ENCODE measurements around the gene FNDC10.

Gene FNDC10

DNA sequence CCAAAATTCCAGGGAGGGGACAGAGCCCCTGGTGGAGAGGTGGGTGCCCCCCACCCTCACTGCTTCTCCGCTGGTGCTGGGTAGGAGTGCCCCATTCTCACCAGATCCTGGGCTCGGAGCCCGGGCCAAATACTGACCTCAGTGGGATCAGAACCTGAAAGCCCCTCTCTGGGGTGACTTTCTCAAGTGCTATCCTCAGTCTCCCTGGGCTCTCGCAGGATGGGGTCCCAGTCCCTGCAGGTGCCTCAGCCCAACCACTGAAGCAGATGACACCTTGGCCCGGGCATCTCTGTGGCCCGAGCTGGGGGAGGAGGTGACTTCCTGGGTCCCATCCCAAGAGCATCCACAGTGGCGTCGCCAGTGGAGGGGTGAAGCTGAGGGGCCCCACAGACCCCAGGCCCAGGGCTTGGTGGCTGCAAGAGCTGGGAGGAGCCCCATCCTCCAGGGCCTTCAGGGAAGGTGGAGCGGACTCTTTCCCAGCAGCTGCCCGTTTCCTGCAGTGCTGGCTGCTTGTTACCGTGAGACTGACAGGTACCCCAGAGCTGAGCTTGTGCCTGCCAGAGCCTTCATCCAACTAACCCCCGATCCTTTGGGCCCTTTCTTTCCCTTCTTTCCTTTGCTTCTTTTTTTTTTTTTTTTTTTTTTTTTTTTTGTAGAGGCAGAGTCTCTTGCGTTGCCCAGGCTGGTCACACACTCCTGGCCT, 3.9 kb upstream of the FNDC10 start:
- TF ChIP-seq ESRRG (CRISPR knock-in tag; IDR thresholded peaks at IDR 0.05) (no peak), CSDC2 (CRISPR knock-in tag; IDR thresholded peaks at IDR 0.05) (no peak), ARNTL (CRISPR knock-in tag; IDR thresholded peaks at IDR 0.05; ENCODE audit: borderline replicate concordance, low read depth) (no peak), TOX (CRISPR knock-in tag; IDR thresholded peaks at IDR 0.05; ENCODE audit: borderline replicate concordance) (no peak), SNAI2 (CRISPR knock-in tag; IDR thresholded peaks at IDR 0.05) (no peak)
- no peak for ATAC-seq

DNA sequence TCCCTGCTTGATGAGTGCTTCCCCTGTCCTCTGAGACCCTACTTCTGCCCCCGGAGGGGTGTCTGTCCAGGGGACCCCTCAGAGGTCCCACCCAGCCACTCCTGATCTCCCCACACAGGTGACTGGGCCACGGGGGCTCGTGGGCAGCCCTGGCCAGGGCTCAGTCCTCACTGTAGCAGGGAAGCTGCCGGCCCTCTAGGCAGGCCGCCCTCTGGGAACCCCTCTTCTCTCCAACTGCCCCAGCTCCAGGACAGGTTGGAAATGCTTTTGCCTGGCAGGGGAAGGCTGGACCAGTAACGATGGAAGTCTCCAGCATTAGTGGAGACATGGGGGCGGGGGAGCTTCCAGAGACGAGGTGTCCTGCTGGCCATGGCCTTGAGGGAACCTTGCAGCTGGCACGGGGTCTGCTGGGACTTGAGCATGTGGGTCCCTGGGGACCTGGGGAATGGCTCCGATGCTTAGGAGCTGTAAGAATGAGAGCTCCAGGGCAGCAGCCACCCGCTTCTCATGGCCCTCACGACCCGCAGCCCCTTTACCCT, 3.1 kb upstream of the FNDC10 start:
- no peak for ATAC-seq

DNA sequence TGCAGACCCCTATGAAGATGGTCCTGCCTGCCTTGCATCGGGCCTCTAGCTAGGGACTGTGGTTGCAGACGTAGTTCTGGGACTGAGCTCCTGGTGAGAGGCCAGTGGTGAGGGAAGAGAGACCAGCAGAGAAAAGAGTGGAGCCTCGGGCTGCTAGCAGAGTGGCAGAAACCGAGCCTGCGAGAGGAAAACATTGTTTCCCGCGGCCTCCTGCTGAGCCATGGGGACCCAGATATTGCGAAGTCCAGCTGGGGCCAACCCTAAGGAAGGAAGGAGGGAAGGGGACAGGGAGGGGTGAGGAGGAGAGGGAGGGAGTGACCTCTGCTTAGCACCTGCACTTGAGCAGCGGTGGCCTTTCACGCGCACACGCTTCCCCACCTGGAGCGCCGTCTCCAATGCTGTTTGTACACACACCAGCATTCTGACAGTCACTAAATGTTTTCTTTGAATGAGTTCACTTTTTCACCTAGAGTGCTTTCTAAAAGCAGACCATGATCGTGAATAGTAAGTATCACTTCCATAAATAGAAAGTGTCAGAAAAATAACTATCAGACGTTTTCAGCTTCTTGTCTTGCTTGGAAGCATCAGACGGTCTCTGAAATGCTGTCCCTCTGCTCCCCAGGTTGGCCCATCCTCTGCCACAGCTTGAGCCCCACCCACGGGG, 2.5 kb upstream of the FNDC10 start:
- no peak for ATAC-seq
- TF ChIP-seq ISL1 (CRISPR knock-in tag; IDR thresholded peaks at IDR 0.05) (no peak), ESRRG (CRISPR knock-in tag; IDR thresholded peaks at IDR 0.05) (no peak), ZFP30 (CRISPR knock-in tag; IDR thresholded peaks at IDR 0.05) (no peak), TCF4 (CRISPR knock-in tag; IDR thresholded peaks at IDR 0.05; ENCODE audit: borderline replicate concordance) (no peak), GLIS3 (CRISPR knock-in tag; IDR thresholded peaks at IDR 0.05) (no peak)

More for the DNA sequence above, 3.1 kb upstream of the FNDC10 start:
- TF ChIP-seq OSR1 (CRISPR knock-in tag; IDR thresholded peaks at IDR 0.05) (no peak), ESRRG (CRISPR knock-in tag; IDR thresholded peaks at IDR 0.05) (no peak), ZFP3 (CRISPR knock-in tag; IDR thresholded peaks at IDR 0.05) (no peak), PPARA (CRISPR knock-in tag; IDR thresholded peaks at IDR 0.05; ENCODE audit: borderline replicate concordance) (no peak), BACH2 (CRISPR knock-in tag; IDR thresholded peaks at IDR 0.05; ENCODE audit: borderline replicate concordance) (no peak), CSDC2 (CRISPR knock-in tag; IDR thresholded peaks at IDR 0.05) (no peak), ZNF70 (CRISPR knock-in tag; IDR thresholded peaks at IDR 0.05) (no peak), ZFP30 (CRISPR knock-in tag; IDR thresholded peaks at IDR 0.05) (no peak), TCF4 (CRISPR knock-in tag; IDR thresholded peaks at IDR 0.05; ENCODE audit: borderline replicate concordance) (no peak), ZNF8 (CRISPR knock-in tag; IDR thresholded peaks at IDR 0.05) (no peak), RARB (CRISPR knock-in tag; IDR thresholded peaks at IDR 0.05) (no peak), SNAI2 (CRISPR knock-in tag; IDR thresholded peaks at IDR 0.05) (no peak), TOX (CRISPR knock-in tag; IDR thresholded peaks at IDR 0.05; ENCODE audit: borderline replicate concordance) (no peak)
- TF ChIP-seq, protein P1, sequence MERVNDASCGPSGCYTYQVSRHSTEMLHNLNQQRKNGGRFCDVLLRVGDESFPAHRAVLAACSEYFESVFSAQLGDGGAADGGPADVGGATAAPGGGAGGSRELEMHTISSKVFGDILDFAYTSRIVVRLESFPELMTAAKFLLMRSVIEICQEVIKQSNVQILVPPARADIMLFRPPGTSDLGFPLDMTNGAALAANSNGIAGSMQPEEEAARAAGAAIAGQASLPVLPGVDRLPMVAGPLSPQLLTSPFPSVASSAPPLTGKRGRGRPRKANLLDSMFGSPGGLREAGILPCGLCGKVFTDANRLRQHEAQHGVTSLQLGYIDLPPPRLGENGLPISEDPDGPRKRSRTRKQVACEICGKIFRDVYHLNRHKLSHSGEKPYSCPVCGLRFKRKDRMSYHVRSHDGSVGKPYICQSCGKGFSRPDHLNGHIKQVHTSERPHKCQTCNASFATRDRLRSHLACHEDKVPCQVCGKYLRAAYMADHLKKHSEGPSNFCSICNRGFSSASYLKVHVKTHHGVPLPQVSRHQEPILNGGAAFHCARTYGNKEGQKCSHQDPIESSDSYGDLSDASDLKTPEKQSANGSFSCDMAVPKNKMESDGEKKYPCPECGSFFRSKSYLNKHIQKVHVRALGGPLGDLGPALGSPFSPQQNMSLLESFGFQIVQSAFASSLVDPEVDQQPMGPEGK (CRISPR knock-in tag; IDR thresholded peaks at IDR 0.05; ENCODE audit: borderline replicate concordance), result no peak
- TF ChIP-seq, protein P2, sequence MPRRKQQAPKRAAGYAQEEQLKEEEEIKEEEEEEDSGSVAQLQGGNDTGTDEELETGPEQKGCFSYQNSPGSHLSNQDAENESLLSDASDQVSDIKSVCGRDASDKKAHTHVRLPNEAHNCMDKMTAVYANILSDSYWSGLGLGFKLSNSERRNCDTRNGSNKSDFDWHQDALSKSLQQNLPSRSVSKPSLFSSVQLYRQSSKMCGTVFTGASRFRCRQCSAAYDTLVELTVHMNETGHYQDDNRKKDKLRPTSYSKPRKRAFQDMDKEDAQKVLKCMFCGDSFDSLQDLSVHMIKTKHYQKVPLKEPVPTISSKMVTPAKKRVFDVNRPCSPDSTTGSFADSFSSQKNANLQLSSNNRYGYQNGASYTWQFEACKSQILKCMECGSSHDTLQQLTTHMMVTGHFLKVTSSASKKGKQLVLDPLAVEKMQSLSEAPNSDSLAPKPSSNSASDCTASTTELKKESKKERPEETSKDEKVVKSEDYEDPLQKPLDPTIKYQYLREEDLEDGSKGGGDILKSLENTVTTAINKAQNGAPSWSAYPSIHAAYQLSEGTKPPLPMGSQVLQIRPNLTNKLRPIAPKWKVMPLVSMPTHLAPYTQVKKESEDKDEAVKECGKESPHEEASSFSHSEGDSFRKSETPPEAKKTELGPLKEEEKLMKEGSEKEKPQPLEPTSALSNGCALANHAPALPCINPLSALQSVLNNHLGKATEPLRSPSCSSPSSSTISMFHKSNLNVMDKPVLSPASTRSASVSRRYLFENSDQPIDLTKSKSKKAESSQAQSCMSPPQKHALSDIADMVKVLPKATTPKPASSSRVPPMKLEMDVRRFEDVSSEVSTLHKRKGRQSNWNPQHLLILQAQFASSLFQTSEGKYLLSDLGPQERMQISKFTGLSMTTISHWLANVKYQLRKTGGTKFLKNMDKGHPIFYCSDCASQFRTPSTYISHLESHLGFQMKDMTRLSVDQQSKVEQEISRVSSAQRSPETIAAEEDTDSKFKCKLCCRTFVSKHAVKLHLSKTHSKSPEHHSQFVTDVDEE (CRISPR knock-in tag; IDR thresholded peaks at IDR 0.05), result no peak
- TF ChIP-seq, protein P3, sequence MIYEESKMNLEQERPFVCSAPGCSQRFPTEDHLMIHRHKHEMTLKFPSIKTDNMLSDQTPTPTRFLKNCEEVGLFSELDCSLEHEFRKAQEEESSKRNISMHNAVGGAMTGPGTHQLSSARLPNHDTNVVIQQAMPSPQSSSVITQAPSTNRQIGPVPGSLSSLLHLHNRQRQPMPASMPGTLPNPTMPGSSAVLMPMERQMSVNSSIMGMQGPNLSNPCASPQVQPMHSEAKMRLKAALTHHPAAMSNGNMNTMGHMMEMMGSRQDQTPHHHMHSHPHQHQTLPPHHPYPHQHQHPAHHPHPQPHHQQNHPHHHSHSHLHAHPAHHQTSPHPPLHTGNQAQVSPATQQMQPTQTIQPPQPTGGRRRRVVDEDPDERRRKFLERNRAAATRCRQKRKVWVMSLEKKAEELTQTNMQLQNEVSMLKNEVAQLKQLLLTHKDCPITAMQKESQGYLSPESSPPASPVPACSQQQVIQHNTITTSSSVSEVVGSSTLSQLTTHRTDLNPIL (CRISPR knock-in tag; IDR thresholded peaks at IDR 0.05; ENCODE audit: low read depth), result no peak
- TF ChIP-seq, protein P4, sequence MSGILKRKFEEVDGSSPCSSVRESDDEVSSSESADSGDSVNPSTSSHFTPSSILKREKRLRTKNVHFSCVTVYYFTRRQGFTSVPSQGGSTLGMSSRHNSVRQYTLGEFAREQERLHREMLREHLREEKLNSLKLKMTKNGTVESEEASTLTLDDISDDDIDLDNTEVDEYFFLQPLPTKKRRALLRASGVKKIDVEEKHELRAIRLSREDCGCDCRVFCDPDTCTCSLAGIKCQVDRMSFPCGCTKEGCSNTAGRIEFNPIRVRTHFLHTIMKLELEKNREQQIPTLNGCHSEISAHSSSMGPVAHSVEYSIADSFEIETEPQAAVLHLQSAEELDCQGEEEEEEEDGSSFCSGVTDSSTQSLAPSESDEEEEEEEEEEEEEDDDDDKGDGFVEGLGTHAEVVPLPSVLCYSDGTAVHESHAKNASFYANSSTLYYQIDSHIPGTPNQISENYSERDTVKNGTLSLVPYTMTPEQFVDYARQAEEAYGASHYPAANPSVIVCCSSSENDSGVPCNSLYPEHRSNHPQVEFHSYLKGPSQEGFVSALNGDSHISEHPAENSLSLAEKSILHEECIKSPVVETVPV (CRISPR knock-in tag; IDR thresholded peaks at IDR 0.05), result no peak
